K562 (cell line): ENCODE data around the gene PRKCQ. TPM values are rescaled to one million over a fixed set of nuclear protein-coding genes. Genes with fewer than 3 reads are reported as not detected.

ENCODE experiments used
- ARID4B ChIP-seq: sonication (generic); formaldehyde crosslinking; IDR thresholded peaks from 2 replicates; pipeline ENCODE4 v1.8.0; 2022; ENCODE audit warnings: mild to moderate bottlenecking, missing genetic modification reagents
- ESRRB ChIP-seq: fragments of 250-450 bp; sonication (Bioruptor Pico); IDR thresholded peaks from 2 replicates; pipeline ENCODE4 v1.5.0; 2020; ENCODE audit warnings: mild to moderate bottlenecking, moderate library complexity, borderline replicate concordance
- HNRNPK ChIP-seq: fragments of 200-400 bp; formaldehyde crosslinking; IDR thresholded peaks from one replicate; pipeline ENCODE4 v1.6.1; 2018; ENCODE audit warnings: mild to moderate bottlenecking, low read depth, low read length; ENCODE audit not compliant: poor library complexity, severe bottlenecking
- L3MBTL2 ChIP-seq: fragments of 450-650 bp; IDR thresholded peaks from 2 replicates; pipeline ENCODE4 v1.6.1; 2016; ENCODE audit warnings: mild to moderate bottlenecking, moderate library complexity
- NR2C1 ChIP-seq, 2 experiments: fragments of 450-650 bp; IDR thresholded peaks; 2 replicates each; pipeline ENCODE4 v1.6.1; 2017; ENCODE audit warnings: mild to moderate bottlenecking in 2 of 2, antibody characterized with exemption in 1 of 2, inconsistent platforms in 1 of 2, missing compliant biosample characterization in 1 of 2, missing genetic modification characterization in 1 of 2
- TBP ChIP-seq: optimal IDR thresholded peaks from 2 replicates; pipeline ENCODE3; 2011; ENCODE audit warnings: low read depth, low read length, improper control_type of control experiment
- ZBTB26 ChIP-seq: fragments of 450-650 bp; formaldehyde crosslinking; IDR thresholded peaks from 2 replicates; pipeline ENCODE4 v1.4.0; 2022; ENCODE audit warnings: missing genetic modification characterization
- ZNF212 ChIP-seq: fragments of 450-650 bp; formaldehyde crosslinking; IDR thresholded peaks from 2 replicates; pipeline ENCODE4 v1.4.0; 2020; ENCODE audit warnings: mild to moderate bottlenecking
- ZNF695 ChIP-seq: fragments of 450-650 bp; formaldehyde crosslinking; IDR thresholded peaks from 2 replicates; pipeline ENCODE4 v1.4.0; 2020; ENCODE audit warnings: mild to moderate bottlenecking, moderate library complexity
- polyA plus RNA-seq, 8 experiments: library from polyadenylated mRNA; depleted of rRNA in 4 of 8; stranded (reverse) in 5 of 8; unstranded in 3 of 8; fragments of >200 nt; fragmentation: Nextera tagmentation in 2 of 8; fragmentation: Illumina TruSeq in 1 of 8; extraction: Ambion mirVana in 2 of 8; extraction: Trizol in 1 of 8; gene quantifications; 2 replicates each; pipeline versions ENCODE4 v1.2.1 to v1.2.3, GENCODE V29; 2011 to 2014; ENCODE audit warnings: inconsistent platforms in 1 of 8, missing spikeins in 1 of 8
- total RNA-seq, 7 experiments: library from RNA; depleted of rRNA in 6 of 7; stranded (reverse); fragments of >200 nt in 6 of 7; fragmentation: Illumina TruSeq in 2 of 7; extraction: Trizol in 2 of 7; gene quantifications; 2 replicates each; pipeline versions ENCODE4 v1.2.1 to v1.2.3, GENCODE V29; 2011 to 2021; ENCODE audit warnings: low replicate concordance in 1 of 7

Gene PRKCQ
- total and polyA plus RNA-seq, 9 of the 15 experiments (the other 6 are each of a cell fraction or from before 2014, with no cell fraction given): 4.4 to 23.3 (median 14.6) TPM

- TF ChIP-seq ZBTB26 (no peak), ARID4B (CRISPR knock-in tag) (no peak), HNRNPK (no peak), ZNF695 (CRISPR knock-in tag) (no peak), TBP (no peak), ZNF212 (CRISPR knock-in tag) (no peak), NR2C1 (IDR thresholded peaks at IDR 0.05) (no peak), NR2C1 (tag; IDR thresholded peaks at IDR 0.05) (no peak), L3MBTL2 (no peak), ESRRB (CRISPR knock-in tag) (no peak)
These were observed 116.7 kb downstream of the PRKCQ start (continued) for GRCh38 chr10:6463366-6463765.
